Heart left ventricle (tissue), 13 donors: ENCODE data around the gene ATP9B.

Experiments used
- CTCF ChIP-seq, 12 donors: fragments of 200-600 bp; sonication (generic) in 4 of 12; IDR thresholded peaks; one replicate each; pipeline versions ENCODE4 v1.5.0 to v1.8.0; 2018 to 2022; ENCODE audit warnings: antibody characterized with exemption in 12 of 12, mild to moderate bottlenecking in 5 of 12
- POLR2A ChIP-seq, 2 donors: fragments of 450-650 bp; IDR thresholded peaks; one replicate each; pipeline ENCODE4 v1.6.1; 2017; ENCODE audit warnings: antibody characterized with exemption in 2 of 2, mild to moderate bottlenecking in 2 of 2, moderate library complexity in 2 of 2
- donor health status: ischemic (EF 13 %, LVEDD 7.1; RV severe dilation, severe dysfunction).
- donor health status: DM: no; HTN: yes; CAD: no.
- donor health status: DM: no; HTN: no; CAD: no.
- donor health status: ischemic (EF 25% LVEDD 6.9; RV normal size, moderate dysfunction).
- donor health status: ischemic (EF 25% LVEDD 5.7; RV mildly dilated, moderate dysfunction).
- donor health status: ischemic (EF 35%, LVEDD 5.7; RV mildly dilated, moderate dysfunction).
- donor health status: nonischemic (EF 11% LVEDD 7.7; RV severe dilation, severe dysfunction).
- donor health status: DM: yes; HTN: yes; CAD: no.
- donor health status: PGD.
- donor health status: ischemic (EF 29% LVEDD 5.4; RV normal size, mild dysfunction).
- donor health status: nonischemic (EF 23%, LVEDD 6.1; RV moderate dilation, normal function).

- no peak for TF ChIP-seq CTCF (IDR thresholded peaks at IDR 0.05)
- TF ChIP-seq POLR2A (IDR thresholded peaks at IDR 0.05) = no peak
Measured at GRCh38 chr18:79250301-79250981, 181.2 kb downstream of the ATP9B start.
